ENCODE data around the gene ATF5. TPM values are rescaled to one million over a fixed set of nuclear protein-coding genes. Genes with fewer than 3 reads are reported as not detected.

ATF5 gene
- total and polyA plus RNA-seq, 10 of the 15 experiments (the other 5 are each of a cell fraction or from before 2014, with no cell fraction given): 9.1 to 133 (median 24.0) TPM

DNA sequence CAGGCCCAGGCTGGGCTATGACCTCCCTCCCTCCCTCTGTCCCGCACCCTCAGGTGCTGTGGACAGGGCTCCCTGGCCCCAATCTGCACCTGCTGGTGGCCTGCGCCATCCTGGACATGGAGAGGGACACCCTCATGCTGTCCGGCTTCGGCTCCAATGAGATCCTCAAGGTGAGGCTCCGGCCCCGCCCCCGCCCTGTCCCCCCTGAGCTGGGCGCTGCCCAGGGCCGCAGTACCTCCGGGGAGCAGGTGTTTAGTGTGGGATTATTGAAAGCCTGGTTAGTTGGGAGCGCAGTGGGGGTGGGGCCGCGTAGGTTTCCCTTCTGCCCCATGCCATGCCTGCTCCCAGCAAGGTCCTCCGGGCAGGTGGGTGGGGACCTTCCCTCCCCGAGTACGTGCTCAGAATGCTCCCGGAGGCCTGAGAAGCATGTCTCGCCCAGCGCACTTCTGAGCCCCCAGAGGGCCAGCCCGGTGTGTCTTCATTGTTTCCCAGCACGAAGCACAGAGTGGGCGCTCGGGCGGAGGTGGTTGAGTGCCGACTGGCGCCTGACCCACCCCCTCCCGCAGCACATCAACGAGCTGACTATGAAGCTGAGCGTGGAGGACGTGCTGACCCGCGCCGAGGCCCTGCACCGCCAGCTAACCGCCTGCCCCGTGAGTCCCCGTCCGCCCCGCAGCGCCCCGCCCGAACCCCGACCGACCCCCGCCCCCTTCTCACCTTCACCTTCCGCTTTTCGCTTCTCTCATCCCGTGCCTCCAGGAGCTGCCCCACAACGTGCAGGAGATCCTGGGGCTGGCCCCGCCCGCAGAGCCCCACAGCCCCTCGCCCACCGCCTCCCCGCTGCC lies 41.1 kb upstream of the ATF5 start (continued):
- TF ChIP-seq, protein P1, sequence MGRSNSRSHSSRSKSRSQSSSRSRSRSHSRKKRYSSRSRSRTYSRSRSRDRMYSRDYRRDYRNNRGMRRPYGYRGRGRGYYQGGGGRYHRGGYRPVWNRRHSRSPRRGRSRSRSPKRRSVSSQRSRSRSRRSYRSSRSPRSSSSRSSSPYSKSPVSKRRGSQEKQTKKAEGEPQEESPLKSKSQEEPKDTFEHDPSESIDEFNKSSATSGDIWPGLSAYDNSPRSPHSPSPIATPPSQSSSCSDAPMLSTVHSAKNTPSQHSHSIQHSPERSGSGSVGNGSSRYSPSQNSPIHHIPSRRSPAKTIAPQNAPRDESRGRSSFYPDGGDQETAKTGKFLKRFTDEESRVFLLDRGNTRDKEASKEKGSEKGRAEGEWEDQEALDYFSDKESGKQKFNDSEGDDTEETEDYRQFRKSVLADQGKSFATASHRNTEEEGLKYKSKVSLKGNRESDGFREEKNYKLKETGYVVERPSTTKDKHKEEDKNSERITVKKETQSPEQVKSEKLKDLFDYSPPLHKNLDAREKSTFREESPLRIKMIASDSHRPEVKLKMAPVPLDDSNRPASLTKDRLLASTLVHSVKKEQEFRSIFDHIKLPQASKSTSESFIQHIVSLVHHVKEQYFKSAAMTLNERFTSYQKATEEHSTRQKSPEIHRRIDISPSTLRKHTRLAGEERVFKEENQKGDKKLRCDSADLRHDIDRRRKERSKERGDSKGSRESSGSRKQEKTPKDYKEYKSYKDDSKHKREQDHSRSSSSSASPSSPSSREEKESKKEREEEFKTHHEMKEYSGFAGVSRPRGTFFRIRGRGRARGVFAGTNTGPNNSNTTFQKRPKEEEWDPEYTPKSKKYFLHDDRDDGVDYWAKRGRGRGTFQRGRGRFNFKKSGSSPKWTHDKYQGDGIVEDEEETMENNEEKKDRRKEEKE (IDR thresholded peaks at IDR 0.05): no peak
- TF ChIP-seq RAD51 (IDR thresholded peaks at IDR 0.05) (no peak), IKZF1 (conservative IDR thresholded peaks at IDR 0.05) (peak; percentile 69), KAT2A (conservative IDR thresholded peaks at IDR 0.05; ENCODE audit: control insufficient read depth, low read depth, low read length) (no peak), STAT1 (conservative IDR thresholded peaks at IDR 0.05) (no peak), SMARCA5 (IDR thresholded peaks at IDR 0.05) (peak; percentile 16; the same call in 1 of the 2 replicates), NFIC (IDR thresholded peaks at IDR 0.05; ENCODE audit: low read depth, low read length) (no peak)
- TF ChIP-seq, protein P2, sequence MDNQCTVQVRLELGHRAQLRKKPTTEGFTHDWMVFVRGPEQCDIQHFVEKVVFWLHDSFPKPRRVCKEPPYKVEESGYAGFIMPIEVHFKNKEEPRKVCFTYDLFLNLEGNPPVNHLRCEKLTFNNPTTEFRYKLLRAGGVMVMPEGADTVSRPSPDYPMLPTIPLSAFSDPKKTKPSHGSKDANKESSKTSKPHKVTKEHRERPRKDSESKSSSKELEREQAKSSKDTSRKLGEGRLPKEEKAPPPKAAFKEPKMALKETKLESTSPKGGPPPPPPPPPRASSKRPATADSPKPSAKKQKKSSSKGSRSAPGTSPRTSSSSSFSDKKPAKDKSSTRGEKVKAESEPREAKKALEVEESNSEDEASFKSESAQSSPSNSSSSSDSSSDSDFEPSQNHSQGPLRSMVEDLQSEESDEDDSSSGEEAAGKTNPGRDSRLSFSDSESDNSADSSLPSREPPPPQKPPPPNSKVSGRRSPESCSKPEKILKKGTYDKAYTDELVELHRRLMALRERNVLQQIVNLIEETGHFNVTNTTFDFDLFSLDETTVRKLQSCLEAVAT (IDR thresholded peaks at IDR 0.05): peak; percentile 75
- TF ChIP-seq, protein P3, sequence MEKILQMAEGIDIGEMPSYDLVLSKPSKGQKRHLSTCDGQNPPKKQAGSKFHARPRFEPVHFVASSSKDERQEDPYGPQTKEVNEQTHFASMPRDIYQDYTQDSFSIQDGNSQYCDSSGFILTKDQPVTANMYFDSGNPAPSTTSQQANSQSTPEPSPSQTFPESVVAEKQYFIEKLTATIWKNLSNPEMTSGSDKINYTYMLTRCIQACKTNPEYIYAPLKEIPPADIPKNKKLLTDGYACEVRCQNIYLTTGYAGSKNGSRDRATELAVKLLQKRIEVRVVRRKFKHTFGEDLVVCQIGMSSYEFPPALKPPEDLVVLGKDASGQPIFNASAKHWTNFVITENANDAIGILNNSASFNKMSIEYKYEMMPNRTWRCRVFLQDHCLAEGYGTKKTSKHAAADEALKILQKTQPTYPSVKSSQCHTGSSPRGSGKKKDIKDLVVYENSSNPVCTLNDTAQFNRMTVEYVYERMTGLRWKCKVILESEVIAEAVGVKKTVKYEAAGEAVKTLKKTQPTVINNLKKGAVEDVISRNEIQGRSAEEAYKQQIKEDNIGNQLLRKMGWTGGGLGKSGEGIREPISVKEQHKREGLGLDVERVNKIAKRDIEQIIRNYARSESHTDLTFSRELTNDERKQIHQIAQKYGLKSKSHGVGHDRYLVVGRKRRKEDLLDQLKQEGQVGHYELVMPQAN (conservative IDR thresholded peaks at IDR 0.05): no peak
- TF ChIP-seq, protein P4, sequence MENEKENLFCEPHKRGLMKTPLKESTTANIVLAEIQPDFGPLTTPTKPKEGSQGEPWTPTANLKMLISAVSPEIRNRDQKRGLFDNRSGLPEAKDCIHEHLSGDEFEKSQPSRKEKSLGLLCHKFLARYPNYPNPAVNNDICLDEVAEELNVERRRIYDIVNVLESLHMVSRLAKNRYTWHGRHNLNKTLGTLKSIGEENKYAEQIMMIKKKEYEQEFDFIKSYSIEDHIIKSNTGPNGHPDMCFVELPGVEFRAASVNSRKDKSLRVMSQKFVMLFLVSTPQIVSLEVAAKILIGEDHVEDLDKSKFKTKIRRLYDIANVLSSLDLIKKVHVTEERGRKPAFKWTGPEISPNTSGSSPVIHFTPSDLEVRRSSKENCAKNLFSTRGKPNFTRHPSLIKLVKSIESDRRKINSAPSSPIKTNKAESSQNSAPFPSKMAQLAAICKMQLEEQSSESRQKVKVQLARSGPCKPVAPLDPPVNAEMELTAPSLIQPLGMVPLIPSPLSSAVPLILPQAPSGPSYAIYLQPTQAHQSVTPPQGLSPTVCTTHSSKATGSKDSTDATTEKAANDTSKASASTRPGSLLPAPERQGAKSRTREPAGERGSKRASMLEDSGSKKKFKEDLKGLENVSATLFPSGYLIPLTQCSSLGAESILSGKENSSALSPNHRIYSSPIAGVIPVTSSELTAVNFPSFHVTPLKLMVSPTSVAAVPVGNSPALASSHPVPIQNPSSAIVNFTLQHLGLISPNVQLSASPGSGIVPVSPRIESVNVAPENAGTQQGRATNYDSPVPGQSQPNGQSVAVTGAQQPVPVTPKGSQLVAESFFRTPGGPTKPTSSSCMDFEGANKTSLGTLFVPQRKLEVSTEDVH (IDR thresholded peaks at IDR 0.05; ENCODE audit: low read depth, partially characterized antibody): no peak
- TF ChIP-seq, protein P5, sequence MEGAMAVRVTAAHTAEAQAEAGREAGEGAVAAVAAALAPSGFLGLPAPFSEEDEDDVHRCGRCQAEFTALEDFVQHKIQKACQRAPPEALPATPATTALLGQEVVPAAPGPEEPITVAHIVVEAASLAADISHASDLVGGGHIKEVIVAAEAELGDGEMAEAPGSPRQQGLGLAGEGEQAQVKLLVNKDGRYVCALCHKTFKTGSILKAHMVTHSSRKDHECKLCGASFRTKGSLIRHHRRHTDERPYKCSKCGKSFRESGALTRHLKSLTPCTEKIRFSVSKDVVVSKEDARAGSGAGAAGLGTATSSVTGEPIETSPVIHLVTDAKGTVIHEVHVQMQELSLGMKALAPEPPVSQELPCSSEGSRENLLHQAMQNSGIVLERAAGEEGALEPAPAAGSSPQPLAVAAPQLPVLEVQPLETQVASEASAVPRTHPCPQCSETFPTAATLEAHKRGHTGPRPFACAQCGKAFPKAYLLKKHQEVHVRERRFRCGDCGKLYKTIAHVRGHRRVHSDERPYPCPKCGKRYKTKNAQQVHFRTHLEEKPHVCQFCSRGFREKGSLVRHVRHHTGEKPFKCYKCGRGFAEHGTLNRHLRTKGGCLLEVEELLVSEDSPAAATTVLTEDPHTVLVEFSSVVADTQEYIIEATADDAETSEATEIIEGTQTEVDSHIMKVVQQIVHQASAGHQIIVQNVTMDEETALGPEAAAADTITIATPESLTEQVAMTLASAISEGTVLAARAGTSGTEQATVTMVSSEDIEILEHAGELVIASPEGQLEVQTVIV (IDR thresholded peaks at IDR 0.05; ENCODE audit: borderline replicate concordance, partially characterized antibody): no peak
- TF ChIP-seq, protein P6, sequence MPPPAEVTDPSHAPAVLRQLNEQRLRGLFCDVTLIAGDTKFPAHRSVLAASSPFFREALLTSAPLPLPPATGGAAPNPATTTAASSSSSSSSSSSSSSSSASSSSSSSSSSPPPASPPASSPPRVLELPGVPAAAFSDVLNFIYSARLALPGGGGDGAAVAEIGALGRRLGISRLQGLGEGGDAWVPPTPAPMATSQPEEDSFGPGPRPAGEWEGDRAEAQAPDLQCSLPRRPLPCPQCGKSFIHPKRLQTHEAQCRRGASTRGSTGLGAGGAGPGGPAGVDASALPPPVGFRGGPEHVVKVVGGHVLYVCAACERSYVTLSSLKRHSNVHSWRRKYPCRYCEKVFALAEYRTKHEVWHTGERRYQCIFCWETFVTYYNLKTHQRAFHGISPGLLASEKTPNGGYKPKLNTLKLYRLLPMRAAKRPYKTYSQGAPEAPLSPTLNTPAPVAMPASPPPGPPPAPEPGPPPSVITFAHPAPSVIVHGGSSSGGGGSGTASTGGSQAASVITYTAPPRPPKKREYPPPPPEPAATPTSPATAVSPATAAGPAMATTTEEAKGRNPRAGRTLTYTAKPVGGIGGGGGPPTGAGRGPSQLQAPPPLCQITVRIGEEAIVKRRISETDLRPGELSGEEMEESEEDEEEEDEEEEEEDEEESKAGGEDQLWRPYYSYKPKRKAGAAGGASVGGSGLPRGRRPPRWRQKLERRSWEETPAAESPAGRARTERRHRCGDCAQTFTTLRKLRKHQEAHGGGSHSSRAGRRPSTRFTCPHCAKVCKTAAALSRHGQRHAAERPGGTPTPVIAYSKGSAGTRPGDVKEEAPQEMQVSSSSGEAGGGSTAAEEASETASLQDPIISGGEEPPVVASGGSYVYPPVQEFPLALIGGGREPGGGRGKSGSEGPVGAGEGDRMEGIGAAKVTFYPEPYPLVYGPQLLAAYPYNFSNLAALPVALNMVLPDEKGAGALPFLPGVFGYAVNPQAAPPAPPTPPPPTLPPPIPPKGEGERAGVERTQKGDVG (CRISPR knock-in tag; IDR thresholded peaks at IDR 0.05): no peak
